Stimulated activated CD4-positive, alpha-beta T cell treated with anti-CD3 and anti-CD28 coated beads, Interleukin-15, amount 100 ng/mL, for 24 hours (primary cell): ENCODE data around the gene RPL19.
A peak's percentile ranks its signal among the peaks of the same experiment; 100 is the strongest.

ENCODE experiments used
- DNase-seq: peaks from one replicate; pipeline ENCODE4 v3.0.0-alpha.2; 2020

The RPL19 gene

DNA sequence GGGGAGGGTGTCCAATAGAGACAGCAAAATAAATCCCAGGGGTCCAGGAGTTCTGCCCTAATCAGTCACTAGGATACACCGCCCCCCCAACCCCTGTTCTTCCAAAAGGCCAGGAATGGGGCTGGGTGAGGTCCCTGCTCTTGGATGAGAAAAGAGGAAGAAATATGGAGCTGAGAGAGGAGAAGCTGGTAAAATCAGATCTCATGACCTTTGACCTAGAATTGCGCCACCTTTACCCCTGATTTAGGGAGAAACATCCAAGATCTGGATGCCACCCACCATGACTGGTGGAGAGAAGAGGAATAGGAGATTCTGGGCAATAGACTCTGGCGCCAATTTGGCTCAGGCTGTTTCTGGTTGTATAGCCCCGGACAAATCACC lies 1.9 kb upstream of the RPL19 start:
- no peak for DNase-seq

DNA sequence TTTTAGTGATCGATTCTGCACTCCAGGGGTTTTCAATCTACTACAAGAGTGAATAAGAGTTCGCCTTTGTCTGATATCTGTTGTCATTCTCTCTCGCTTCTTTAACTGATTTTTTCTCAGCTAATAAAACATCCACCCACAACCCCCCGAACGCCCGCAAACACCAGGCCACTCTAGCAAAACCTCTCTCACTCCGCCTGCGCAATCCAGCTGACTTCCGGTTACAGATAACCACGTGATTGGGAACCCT lies 338 bp upstream of the RPL19 start:
- DNase-seq = peak; percentile 93

DNA sequence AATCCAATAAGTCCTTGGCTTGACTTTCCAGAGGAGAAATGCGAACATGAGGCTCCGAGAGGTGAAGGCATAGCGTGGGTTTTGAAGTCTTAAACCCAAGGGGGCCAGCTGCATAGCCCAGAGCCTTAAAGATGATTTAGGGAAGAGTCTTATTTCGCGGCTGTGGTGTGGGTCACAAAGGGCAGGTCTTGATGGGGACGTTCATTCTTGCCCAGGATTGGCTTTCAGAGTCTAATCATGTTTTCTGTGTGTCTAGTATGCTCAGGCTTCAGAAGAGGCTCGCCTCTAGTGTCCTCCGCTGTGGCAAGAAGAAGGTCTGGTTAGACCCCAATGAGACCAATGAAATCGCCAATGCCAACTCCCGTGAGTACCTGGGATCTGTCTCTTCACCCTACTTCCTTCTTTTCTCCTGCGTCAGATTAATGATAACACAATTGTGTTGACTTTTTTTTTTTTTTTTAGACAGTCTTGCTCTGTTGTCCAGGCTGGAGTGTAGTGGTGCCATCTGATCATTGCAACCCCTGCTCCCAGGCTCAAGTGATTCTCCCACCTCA lies 951 bp downstream of the RPL19 start:
- DNase-seq = no peak

DNA sequence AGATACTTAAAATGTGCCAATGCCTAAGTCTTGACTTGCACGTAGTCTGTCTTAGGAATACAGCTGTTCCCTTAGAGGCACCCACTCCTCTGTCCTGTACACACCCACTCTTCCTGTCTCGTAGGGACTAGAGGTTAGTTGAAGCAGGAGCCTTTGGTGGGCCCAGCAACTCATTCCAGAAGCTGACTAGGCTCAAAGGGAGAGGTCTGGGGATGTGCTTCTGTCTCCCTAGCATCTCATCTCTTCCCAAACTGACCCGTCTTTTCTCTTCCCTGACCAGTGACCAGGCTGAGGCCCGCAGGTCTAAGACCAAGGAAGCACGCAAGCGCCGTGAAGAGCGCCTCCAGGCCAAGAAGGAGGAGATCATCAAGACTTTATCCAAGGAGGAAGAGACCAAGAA lies 4.2 kb downstream of the RPL19 start:
- no peak for DNase-seq

DNA sequence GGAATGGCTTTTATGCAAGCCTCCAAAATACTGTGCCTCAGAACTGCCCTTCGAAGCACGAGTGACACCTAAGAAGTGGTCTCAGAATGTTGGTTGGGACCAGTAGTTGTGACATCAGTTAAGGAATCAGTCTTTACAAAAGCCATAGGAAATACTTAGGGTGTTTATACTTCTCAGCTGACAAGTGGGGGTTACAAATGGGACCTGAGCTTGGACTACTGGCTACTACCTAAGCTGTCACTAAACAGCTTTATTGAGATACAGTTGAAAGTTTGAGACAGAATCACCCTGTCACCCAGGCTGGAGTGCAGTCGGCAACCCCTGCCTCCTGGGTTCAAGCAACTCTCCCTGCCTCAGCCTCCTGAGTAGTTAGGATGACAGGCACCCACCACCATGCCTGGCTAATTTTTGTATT lies 5.0 kb downstream of the RPL19 start:
- no peak for DNase-seq

DNA sequence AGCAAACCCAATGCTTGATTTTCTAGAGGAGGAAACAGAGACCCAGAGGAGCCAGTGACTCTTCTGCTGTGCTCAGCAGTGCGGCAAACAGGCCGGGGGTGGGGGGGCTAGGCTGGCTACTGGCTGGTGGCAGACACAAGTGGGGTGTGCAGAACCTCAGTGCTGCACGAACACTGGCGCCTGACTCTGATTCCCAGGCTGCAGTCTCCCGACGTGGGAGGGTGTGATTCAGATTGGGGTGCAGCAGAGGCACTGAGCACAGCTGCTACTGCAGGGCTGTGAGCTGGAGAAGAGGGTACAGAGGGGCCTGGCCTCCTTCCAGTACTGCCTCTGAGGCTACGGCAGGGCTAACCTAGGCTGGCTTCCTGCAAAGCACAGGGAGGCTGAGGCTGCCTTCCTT lies 8.1 kb downstream of the RPL19 start:
- no peak for DNase-seq

DNA sequence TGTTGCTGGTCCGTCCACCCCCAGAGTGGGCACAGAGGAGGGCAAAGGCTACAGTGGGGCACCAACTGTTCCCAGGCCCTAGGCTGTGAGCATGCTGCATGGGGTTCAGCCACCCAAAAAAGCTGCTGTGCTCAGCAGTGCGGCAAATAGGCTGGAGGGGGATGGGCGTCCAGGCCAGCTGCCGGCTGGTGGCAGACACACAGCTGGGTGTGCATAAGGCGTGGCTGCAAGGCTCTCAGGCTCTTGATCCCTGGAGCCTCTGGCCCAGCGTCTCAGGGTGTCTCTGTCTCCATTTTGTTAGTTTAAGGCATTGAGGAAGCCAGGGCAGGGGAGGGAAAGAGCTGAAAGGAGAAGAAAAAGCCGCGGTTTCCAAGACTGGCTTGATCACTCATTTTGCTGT lies 8.8 kb downstream of the RPL19 start:
- DNase-seq = no peak

DNA sequence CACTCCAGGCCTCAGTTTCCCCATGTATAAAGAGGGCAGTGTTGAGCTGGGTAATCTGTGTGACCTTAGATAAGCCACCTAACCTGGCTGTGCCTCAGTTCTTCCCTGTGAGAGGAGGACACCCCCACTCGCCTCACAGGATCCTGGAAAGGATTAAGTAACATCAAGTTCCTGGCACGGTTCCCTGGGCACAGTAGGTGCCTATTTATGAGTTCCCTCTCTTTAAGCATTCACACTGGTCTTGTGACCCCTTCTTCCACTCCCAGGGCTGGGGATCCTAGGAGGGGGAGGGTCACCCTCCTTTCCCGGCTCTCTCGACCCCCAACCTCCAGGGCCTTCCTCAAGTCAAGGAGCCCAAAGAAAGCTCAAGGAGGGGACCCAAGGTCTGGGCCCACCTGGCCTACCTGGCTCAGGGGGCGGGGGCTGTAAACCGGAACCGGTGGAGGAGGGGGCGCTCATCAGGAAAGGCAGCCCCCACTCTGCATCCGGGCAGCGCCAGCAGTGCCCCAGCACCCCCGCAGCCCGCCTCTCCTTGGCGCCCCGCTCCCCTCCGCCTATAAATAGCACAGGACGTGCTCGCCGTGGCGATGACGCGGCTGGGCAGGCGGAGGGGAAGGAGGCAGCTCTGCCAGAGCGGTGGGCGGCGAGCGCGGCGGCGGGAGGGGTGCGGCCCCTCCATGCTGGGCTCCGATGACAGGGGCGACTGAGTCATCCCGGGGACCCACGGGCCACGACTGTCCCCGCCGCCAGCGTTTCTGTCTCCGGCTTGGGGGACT lies 9.4 kb downstream of the RPL19 start:
- peak; percentile 79 for DNase-seq

DNA sequence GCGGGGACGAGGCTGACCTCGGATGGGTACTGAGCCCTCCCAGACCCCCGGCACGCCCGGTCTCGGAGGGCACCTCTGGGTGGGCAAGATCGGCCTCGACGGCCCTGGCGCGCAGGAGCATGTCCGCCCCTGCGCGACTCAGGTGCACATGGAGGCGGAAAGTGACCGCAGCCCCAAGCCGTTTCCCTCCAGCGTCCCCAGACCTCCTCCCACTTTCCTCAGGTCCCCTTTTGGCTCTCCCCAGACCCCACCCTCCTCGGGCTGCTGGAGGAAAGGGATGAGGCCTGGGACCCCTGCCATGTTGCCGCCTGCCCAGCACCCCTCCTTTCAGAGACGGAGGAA lies 10.0 kb downstream of the RPL19 start:
- DNase-seq = no peak

DNA sequence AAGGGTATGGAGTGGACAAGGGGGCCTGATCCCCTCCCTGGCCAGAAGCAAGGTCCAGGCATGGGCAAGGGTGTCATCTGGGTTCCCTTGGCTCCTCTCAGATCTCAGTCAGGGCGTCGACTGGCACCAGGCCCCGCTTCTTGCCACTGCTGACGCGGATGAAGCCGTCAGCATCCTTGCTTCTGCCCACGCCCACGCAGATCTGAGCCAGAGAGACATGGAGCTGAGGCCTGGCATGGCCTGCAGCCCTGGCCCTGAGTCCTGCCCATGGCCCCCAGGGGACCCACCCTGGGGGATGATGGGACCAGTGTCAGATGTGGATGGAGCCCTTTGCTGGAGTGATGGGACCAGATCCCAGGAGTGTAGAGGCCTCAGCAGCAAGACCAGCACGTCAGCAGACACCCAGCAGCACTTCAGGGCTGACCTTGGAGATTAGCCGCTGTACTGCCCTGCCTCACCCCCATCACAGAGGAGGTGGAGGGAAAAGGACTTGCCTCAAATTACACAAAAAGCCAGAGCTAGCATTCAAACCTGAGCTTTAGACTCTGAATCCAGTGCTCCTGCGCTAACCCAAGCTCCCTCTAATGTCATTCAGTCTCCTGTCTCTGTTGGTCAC lies 12.2 kb downstream of the RPL19 start:
- DNase-seq = no peak

DNA sequence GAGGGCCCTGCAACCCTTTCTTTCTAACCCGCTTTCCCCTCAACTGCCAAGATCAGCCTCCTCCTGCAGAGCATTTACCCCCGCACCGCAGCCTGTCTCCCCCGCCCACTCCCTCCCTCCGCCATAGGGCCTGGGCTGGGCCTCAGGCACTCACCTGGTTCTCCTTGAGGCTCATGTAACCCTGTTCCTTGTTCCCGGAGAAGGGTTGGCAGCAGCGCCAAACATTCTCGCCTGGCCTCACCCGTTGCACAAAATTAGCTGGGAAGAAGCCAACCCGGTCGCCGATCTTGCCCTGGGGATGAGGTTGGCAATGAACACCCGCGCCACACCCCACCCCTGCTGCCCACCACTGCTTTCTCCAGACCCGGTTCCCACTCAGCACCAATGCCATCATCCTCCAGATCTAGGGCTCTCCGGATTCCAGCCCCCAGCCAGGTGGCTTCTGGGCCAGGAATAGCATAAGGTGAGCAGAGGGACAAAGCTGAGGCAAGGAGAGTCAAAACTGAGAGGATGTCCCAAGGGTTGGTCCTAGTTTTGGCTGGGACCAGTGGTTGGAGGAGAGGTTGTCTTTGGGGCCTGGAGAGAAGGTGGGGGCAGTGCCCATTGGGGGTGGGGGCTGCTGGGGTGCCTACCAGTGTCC lies 12.9 kb downstream of the RPL19 start:
- no peak for DNase-seq

DNA sequence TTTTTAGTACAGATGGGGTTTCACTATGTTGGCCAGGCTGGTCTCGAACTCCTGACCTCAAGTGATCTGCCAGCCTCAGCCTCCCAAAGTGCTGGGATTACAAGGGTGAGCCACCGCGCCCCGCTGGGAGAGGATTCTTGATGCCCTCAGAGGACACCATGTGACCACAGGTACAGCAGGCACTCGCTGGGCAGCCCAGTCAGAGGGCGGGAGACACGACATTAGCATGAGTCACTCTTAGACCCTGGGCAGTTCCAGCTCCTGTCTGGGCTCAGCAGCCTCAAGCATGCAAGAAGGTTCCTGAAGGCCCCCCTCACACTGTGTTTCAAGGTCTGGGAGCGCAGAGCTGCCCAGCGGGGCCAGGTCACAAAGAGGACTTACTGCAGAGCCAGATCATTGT lies 13.8 kb downstream of the RPL19 start:
- no peak for DNase-seq

DNA sequence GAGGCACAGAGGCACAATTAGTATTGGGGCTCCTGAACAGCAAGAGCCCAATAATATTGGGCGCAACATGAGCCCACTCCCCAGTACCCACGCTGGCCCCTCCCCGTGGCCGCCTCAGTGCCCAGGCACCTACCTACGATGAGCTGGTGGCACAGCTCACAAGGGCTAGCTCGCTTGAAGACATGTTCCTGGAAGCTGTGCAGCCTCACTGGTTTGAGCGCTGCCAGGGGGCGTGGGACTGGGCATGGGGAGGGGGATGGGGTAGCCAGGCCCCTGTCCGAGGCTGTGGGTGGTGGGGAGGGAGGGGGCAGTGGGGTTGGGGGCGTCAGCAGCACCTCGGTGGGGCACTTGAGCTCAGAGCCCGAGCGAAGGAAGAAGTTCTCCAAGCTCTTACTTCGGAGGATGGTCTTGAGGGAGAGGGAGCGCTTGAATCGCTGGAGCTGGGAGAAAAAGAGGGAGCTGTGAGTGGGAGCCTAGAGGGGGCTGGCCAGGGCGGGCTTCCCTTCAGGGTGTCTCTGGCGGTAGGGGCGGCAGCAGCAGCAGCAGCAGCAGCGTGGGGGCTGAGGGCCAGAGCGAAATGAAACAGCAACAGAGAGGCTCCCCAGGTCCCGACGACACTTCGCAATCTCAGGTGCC lies 17.8 kb downstream of the RPL19 start:
- DNase-seq = no peak

DNA sequence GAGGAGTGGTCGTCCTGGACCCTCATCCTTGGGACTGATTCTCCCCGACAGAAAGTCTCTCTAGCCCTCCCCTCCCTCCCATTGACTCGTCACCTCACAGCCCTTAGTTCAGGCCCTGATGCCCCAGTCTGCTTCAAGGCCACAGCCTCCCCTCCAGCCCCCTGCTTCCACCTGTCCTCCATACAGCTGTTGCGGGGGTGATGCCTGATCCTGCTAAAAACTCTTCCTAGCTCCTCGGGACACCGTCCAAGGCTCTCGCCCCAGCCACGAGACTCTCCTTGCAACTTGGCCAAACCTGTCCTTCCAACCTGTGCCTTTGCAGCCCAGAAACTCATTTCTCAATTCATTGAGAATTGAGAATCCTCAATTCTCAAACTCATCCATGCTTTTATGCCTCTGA lies 18.8 kb downstream of the RPL19 start:
- DNase-seq = no peak

DNA sequence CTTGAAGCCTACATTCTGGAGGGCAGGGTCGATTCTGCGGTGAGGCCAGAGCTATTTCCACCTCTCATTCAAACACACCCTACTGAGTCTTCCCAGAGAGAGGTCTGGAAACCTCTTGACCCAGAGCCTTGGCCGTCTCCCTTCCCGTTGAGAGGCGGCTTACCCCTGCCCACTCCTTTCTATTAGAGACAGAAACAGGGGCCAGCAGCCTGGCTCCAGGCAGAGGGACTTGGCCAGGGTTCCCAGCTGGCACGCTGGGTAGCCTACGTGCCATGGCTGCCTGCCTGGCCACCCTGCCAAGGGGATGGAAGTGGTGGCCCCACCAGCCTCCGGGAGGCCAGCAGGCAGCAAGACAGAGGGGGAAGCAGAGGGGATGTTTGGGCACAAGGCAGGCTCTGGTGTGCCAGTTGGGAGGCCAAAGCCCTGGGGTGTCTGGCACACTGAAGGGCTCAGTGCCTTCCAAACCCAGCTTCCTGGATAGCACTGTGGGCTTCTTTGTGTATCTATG lies 19.6 kb downstream of the RPL19 start:
- no peak for DNase-seq

DNA sequence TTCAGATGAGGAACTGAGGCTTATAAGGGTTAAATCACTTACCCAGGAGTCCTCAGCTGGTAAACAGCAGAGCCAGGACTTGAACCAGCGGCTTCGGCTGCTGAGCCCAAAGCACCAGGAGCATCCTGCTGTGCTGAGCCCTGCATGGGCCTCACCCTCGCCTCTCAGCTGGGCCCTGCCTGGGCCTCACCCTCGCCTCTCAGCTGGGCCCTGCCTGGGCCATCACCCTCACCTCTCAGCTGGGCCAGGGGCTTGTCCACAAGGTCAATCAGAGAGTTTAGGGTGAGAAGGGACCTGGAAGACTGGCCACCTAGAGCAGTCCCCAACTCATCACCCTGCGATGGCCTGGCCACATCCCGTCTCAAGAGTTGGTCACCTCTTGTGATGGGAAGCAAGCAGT lies 21.5 kb downstream of the RPL19 start:
- no peak for DNase-seq

DNA sequence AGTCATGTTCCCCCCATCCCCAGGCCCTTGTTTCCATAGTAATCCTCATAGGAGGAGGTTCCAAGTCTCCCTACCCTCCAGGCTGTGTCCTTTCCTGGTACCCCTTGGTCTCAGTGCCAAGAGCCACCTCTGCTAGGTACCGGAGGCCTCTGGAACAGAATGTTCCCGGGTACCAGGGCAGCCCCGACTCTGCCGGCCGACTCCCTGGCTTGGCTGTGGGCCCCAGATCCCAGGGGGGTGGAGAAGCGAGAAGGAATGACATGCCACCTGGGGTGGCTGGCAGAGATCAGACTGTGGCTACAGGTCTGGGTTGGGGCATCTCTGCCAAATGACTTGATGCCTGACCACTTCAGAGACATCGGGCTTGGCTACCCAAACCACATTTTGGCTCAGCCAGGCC lies 22.1 kb downstream of the RPL19 start:
- no peak for DNase-seq

DNA sequence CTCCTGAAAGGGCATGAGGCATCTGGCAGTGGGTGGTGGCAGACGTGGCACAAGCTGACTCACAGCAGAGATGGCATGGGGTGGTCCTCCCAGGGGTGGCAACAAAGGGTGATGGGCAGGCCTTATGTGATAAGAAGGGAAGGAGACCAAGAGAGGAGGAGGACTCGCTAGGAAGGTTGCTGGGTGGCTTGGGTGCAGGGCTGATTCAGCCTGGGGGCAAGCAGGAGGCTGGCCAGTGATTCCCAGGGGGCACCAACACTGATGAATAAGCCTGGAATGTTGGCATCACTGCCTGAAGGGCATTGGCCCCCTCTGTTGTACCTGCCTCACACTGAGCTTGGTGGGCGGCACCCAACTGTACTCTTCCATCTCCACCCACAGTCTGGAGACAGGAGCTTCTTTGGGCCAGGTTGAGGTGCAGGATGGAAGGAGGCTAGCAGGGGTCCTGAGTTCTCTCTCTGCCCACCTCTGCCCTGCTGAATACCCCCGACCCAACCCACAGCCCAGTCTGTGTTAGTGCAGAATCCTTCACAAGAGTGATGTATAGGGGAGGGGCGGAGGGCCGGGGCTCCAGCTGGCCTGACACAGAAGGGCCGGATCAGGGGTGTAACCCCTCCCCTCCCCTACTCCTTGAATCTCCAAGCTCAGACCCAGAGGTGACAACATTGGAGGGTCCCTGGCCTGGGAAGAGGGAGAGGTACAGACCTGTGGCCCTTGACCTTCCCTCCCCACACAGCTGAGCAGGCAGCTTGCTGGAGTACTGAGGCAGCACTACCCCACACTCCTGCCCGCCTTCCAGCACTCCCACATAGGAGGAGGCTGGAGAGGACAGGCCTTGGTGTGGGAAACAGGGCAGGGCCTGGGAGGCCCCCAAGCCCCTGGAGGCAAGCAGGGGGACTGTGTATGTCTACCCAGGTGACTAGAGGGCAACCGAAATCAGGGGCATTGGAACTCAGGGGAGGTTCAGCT lies 23.1 kb downstream of the RPL19 start:
- DNase-seq = no peak

DNA sequence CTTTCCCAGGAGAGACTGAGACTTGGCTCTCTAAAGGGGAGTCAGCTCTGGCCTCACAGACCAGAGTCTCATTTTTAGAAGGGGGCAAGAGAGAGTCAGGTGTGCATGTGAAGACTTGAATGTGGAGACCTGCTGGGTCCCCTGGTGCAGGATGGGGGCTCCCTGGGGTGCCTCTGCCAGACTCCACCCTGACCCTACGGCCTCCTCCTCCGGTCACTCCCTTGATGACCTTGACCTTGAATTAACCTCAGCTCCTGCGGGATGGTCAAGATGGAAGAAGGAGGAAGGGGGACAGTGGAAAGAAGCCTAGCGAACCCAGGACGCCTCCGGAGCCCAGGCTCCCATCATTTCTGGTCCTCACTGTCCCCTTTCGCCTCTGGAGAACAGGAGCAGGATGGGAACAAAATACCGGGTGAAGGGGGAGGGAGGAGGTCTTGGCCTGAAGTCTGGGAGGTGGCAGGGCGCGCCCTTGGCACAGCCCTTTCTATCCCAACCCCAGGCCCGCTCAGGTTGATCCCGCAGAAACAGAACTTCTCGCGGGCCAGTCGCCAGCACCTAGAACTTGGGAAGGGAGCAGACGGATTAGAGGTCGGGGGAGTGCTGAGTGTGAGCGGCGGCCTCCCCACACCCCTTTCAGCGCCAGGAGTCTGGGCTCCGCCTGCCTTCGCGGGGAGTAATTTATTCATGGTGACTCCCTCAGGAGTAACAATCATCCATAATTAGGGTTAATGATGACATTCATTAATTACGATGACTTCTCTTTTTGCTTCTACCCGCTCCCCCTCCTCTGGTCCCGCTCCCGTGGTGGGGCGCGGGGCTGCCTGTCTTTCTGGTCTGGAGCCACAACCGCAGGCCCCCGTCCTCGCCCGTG lies 24.1 kb downstream of the RPL19 start:
- no peak for DNase-seq

DNA sequence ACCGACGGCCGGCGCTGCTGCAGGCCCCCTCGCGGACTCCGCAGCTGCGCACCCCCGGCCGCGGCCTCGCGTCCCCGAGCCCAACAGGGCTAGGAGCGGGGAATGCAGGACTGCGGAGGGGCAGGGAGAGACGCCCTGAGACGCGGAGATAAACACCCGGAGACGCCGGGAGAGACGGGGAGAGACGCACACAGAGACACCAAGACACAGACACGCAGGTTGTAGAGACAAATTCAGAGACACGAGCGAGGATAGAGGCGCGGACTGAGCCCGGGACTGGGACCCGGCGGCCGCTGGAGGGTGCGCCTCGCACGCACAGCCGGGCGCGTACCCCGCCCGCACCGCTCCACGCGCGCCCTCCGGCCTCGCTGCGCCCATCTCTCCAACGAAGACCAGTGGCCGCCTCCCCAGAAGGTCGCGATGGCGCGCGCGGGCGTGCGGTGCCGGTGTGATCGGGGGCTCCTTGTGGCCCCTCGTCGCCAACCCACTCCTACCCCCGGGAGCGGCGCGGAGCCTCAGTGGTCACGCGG lies 24.8 kb downstream of the RPL19 start:
- no peak for DNase-seq

DNA sequence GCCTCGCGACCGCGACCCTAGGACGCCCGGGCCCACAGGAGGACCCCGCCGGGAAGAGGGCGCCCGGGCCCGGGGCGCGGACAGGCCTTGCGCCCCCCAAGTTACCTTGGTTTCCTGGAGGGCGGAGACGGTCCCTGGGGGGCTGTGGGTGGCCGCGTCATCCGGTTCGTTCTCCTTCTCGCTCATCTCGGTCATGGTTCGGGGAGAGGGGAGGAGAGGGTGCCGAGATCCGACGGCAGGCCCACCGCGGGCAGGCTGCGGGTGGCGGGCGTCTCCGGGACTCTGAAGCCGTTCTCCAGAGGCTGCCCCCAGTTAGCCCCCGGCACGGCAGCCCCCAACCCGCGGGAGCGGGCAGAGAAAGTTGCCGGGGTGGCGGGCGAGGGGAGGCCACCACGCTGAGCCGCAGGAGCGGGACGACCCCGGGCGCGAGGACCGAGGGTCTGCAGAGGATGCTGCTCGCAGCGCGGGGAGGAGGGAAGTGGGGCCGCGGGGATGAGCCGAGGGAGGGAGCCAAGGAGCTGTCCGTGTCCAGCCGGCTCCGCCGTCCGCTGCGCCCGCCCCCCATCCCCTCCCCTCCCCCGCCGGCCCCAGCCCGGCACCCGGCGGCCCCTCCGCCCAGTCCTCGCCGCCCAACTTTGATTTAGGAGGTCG lies 25.4 kb downstream of the RPL19 start, which contains the start of gene STAC2:
Gene STAC2 (minus strand): TSS at position 638 of the 651 bp plus-strand sequence. CDS start 443 bp downstream, at position 195.
- DNase-seq = no peak
